Vagina (tissue), 2 donors: ENCODE data around the gene BRI3.

Experiments used
- POLR2A ChIP-seq, 2 donors: fragments of 450-650 bp; IDR thresholded peaks; one replicate each; pipeline ENCODE4 v1.6.1; 2017; ENCODE audit warnings: antibody characterized with exemption in 2 of 2, mild to moderate bottlenecking in 2 of 2, moderate library complexity in 2 of 2
- TF ChIP-seq, protein P1 (sequence below), 3 experiments: fragments of 450-650 bp in 2 of 3; fragments of 200-600 bp in 1 of 3; sonication (generic) in 1 of 3; IDR thresholded peaks; one replicate each; pipeline ENCODE4 v1.5.1; 2017 to 2019; ENCODE audit warnings: antibody characterized with exemption in 3 of 3, mild to moderate bottlenecking in 2 of 3, moderate library complexity in 2 of 3

GRCh38 chr7:98305951-98306535 is 24.6 kb downstream of the BRI3 start:
- TF ChIP-seq, protein P1, sequence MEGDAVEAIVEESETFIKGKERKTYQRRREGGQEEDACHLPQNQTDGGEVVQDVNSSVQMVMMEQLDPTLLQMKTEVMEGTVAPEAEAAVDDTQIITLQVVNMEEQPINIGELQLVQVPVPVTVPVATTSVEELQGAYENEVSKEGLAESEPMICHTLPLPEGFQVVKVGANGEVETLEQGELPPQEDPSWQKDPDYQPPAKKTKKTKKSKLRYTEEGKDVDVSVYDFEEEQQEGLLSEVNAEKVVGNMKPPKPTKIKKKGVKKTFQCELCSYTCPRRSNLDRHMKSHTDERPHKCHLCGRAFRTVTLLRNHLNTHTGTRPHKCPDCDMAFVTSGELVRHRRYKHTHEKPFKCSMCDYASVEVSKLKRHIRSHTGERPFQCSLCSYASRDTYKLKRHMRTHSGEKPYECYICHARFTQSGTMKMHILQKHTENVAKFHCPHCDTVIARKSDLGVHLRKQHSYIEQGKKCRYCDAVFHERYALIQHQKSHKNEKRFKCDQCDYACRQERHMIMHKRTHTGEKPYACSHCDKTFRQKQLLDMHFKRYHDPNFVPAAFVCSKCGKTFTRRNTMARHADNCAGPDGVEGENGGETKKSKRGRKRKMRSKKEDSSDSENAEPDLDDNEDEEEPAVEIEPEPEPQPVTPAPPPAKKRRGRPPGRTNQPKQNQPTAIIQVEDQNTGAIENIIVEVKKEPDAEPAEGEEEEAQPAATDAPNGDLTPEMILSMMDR (IDR thresholded peaks at IDR 0.05) = no peak
- no peak for TF ChIP-seq POLR2A (IDR thresholded peaks at IDR 0.05)
